HG03342 (cell line): ENCODE data around the gene RPA1.
"Not testable (repeated sequence)": the region's sequence is repeated elsewhere in the genome, so short reads cannot be mapped to it uniquely, and the experiment has no call there.

Source experiments
- ATAC-seq: cut with Tn5 transposase; IDR thresholded peaks from one replicate; pipeline ENCODE4 v1.9.1; 2021; ENCODE audit warnings: mild to moderate bottlenecking, moderate library complexity; ENCODE audit not compliant: unreplicated experiment

Gene RPA1

DNA sequence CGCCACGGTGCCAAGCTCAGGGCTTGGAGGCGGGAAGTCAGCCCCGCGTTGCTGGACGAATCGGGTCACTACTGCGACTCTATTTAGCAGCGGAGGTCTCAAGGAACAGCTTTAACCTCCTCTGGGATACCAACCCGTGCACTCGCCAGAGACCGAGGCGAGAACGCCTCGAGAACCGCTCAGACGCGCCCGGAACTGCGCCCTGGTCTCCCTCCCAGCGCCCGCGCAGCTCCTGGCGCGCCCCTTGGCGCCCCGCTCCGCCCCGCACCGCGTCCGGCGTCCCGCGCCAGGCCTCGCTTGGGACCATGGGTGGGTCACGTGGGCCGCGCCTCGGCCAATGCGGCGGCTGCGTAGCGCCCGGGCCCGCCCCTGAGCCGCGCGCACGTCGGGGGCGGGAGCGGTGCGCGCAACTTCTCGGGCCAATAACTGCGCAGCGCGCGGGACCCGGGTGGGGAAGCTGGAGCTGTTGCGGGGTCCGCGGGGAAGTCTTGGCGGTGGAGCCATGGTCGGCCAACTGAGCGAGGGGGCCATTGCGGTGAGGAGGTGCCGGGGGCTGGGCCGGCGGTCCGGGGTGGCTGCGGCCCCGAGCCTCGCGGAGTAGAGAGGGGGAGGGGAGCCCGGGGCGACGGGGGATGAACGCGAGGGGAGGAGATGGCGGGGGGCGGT, at the start of gene RPA1, which contains the start of gene SMYD4:
RPA1 (plus strand) TSS at position 414 of the 666 bp plus-strand sequence; CDS start at position 503, 89 bp downstream.
SMYD4 (minus strand) TSS at position 311 of the 666 bp plus-strand sequence. CDS start 1,908 bp downstream, outside the sequence.
- peak; percentile 75 for ATAC-seq

DNA sequence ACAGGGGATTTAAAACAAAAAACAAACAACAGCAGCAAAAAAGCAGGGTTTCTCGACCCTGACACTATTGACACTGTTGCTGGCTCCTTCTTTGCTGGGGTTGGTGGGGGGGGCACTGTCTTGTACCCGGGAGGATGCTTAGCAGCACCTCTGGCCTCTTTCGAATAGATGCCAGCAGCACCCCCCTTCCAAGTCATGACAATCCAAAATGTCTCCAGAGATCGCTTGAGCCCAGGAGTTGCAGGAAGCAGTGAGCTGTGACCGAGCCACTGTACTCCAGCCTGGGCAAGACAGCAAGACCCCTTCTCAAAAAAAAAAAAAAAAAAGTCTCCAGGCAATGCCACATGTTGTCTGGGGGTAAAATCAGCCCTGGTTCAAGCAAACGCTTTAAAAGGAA, 47.6 kb upstream of the RPA1 start:
- no peak for ATAC-seq

DNA sequence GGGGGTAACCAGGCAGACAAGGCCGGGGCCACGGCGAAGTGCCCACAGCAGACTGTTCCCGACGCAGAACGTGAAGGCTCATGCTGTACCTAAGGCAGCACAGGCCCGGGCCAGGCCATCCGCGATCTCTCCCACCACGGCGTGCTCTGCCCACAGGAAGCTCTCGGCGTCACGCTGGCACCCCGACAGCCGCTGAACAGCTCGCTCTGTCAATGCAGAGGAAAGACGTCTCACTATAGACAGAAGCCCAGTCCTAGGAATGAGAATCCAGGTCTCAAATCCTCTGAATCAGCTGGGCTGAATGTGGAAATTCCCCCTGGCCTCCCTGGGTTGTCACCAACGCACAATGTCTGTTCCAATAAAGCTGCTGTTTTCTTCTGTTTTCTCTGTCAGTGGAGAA, 46.5 kb upstream of the RPA1 start:
- ATAC-seq: no peak

DNA sequence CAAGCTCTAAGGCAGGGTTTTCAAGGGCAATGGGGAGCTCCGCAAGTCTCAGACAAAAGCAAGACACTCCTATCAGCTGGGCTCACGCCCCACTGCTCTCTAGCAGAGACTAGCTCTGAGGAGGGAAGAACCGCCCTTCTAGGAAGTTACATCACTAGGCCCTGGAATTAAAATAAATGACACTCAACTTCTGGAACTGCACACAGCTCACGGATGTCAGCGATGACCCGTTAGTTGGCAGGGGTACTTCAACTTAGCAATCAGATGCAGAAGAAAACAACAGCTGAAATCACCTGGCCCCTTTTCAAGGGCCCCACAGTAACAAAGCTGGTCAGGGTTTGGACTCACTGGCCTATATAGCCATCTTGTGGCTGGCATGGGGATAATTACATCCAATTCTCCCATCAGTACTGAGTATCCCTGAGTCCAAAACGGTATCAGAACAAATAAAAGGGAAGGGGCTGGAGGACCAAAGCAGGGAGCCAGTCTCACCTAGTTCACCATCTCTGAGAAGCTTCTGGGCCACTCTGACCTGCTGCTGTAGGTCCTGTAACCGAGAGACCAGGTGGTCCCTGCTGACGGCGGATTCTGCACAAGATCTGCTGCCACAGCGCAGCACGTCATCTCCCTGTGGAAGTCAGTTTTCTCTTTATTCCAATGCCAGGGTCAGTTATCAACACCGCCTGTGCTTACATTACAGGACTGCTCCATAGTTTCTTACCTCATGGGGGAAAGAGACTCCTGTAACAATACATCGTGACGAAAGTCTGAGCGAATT, 45.8 kb upstream of the RPA1 start:
- ATAC-seq: no peak

DNA sequence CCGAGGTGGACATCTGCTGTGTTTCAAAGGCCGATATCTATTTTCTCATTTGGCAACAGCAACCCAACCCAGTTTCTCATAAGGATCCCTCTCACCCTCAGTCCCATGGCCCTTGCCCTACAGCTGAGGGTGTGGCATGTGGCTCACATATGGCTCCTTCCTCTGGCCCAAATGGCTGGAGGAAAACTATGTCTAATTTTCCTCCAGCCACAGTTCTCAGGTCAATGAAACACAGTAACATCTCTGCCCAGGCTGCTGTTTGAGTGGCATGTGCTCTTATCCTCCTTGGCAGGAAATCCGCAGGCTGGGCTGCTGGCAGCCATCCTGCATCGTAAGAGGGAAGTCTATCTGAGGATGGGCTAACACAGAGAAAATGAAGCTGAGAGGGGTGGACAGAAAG, 43.9 kb upstream of the RPA1 start:
- ATAC-seq: no peak

DNA sequence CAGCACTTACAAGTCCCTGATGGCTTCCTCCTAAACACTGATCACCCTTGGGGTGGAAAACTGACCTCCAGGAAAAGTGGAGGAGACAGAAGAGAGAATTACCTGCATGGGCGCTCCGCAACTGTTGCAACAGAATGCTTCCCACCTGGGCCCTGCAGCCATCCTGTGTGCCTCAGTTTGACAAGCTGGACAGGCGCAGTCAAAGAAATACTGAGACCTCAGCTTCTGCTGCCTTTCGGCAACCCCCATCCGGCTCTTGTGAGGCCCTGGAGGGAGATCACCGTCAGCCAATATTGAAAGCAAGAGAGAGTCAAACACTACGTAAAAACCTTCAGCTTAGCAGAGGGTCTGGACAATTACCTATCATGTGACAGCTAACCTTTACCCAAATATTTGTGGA, 43.1 kb upstream of the RPA1 start:
- no peak for ATAC-seq

DNA sequence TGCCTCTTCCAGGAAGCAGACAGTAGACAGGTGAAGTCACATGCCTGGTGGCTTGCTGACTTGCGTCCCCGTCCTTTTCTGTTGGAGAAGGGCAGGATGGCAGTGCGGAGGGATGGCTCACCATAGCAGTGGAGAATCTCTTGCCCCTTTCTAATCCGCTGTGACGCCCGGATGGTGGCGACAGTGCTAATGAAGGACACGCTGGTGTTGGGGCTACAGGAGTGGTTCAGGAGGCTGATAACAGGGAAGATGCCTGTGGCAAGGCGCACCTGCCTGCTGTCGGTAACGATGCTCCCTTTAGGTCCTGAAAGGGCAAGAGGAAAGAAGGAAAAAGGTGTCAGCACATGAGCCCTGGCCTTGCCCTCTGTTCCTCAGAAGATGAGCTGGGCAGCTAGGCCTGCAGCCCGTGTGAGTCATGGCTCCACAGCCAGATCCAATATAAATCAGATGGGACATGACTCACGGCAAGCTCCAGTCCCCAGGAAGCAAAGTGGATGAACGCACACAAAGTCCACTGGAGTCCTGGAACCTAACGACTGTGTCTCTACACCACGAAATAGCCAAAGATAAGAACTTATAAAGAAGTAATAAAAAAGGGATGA, 42.4 kb upstream of the RPA1 start:
- ATAC-seq: no peak

DNA sequence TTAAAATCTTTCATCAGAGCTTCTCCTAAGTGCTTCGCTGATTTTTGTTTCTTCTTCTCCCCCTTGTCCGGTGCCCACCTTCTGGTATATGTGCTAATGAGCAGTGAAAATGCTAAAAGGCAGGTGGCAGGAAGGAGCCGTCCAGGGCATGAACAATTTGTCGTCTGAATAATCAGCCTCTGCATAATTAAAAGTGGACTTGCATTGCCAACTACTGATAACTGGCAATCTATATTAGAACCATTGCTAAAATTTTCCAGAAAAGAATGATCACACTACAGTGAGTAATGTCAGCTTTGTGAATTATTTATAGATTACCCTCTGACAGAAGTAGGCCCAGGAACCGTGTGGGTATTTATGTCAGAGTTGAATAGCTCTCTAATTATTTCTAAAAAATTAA, 39.9 kb upstream of the RPA1 start:
- ATAC-seq: no peak

DNA sequence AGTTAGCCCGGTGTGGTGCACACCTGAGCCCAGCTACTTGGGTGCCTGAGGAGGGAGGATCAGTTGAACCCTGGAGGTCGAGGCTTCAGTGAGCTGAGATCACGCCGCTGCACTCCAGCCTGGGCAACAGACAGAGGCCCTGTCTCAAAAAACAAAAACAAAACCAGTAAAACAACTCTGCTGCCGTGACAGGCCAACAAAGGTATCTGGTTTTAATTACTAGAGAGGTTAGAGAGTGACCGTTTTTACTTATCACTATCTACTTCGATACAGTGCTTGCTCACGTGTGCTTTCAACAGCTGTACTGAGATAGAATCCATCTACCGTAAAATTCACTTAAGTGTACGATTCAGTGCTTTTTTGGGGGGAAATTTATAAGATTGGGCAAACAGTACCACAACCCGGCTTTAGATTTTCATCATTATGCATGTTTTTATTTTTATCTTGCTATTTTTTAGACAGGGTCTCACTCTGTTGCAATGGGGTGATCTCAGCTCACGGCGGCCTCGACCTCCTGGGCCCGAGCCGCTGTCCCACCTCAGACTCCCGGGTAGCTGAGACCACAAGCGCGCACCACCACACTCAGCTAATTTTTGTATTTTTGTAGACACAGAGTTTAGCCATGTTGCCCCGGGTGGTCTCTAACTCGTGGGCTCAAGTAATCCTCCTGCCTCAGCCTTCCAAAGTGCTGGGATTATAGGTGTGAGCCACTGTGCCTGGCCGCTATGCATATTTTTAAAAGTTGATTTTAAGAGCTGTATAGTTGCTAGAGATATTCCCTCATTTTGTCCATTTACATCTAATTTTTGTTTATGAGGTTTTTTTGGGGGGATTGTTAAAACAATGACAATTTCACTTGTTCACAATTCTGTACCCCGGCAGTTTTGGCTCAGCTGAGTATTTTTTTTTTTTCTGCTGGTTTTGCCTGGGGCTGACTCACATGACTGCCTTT, 37.0 kb upstream of the RPA1 start:
- no peak for ATAC-seq

DNA sequence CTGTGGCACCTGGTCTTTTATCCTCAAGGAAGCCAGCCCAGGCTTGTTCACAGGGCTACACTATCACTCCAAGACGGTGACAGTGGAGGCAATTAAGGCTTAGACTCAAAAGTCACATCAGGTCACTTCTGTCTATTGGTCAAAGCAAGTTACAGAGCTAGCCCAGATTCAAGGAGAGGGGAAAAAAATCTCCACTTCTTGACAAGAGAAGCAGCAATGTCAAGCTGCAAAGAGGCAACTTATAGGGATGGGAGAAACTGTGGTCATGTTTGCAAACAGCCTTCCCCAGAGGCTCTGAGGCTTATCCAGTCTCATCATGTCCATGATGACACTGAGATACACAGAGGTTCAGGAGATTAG, 36.4 kb upstream of the RPA1 start:
- ATAC-seq: no peak

DNA sequence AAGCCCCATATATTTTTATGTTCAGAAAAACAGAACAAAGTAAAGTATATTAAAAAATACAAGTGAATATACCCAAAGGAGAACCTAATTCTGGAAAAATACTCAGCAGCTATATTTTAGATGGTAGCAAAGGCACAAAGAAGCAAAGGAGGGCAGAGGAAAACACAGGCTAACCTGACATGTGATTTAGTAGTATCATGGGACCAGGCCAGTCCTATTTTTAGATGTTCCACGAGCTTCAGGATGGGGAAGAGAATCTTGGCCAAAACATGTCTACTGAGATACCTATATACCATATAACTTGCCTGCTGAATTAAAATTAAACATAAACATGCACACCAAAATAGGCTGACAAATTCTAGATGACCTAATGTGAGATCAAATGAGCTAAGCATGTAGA, 33.0 kb upstream of the RPA1 start:
- no peak for ATAC-seq

DNA sequence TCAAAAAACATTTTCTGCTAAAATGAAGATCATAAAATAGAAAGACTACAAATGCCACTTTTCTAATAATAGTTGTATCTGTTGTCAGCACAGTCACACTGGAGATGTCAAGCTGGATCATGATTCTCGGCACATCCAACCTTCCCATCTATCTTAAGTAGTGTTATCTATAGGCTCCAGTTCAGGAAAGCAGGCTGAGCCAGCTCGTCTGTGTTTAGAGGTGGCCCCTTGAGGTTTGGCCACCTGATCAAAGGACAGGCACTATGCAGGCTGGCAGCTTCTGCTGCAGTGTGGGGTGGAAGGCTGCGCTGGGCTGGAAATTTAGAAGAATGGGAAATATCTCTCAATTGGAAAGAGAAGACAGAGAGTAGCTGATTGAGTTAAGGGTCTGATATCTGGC, 32.5 kb upstream of the RPA1 start:
- ATAC-seq: no peak

DNA sequence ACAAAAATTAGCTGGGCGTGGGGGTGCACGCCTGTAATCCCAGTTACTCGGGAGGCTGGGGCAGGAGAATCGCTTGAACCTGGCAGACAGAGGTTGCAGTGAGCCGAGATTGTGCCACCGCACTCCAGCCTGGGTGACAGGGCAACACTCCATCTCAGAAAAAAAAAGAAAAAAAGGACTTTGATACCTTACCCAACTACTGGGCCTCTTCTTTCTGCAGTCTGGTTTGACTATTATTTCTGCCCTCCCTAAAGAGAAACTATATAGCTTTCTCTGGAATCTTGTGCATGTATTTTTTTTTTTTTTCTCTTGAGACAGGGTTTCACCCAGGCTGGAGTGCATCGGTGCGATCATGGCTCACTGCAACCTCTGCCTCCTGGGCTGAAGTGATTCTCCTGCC, 32.0 kb upstream of the RPA1 start:
- ATAC-seq: not testable (repeated sequence)

DNA sequence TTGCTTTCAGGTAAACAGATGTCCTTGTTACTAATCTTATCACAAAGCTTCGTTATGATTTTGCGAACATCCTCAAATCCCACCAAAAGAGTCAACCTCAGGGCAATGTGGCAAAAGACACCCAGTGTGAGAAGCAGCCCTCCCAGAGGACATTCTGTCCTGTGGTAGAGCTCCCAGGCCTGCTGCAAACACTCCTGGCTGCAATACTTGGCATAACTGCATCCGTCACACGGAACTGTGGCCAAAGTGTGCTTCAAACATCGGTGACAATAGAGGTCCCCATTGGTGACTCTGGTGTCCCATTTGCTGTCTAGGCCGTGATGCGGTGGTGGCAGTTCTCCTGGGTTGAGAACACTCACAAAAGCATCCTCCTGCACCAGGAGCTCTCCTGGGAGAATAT, 29.6 kb upstream of the RPA1 start:
- ATAC-seq: no peak

DNA sequence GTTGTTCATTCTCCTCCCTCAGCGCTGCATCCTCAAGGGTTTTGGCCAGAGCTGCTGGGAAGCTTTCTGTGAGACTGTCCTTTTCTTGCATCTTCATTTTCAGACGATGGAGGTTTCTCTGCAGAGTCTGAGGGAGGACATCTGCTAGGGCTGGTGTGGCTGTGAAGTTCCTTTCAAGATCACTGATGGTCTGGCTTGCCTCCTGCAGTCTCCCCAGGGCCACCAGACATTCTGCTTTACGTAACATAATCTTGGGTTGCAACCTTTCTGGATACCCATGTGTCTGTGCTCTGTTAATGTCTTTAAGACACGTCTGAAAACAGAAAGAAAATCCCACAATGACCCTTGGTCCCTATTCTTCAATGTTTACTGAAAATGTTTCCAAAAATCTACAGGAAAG, 29.1 kb upstream of the RPA1 start:
- ATAC-seq: no peak

DNA sequence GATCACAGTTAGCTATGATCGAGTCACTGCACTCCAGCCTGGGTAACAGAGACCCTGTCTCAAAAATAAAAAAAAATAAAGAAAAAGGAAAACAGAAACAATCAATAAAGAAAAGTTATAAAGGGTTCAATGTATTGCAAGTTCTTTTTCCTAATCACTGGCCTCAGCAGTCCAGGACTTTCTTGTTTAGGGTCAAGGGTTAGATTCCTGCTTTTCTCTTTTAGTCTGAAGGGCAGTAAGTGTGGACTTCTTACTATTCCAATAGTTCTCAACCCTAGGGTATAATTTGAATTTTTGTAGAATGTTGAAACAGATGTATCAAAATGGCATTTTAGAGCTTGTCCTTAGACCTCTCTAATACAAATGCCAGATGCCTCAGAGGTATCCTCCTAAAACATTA, 27.4 kb upstream of the RPA1 start:
- ATAC-seq: no peak

DNA sequence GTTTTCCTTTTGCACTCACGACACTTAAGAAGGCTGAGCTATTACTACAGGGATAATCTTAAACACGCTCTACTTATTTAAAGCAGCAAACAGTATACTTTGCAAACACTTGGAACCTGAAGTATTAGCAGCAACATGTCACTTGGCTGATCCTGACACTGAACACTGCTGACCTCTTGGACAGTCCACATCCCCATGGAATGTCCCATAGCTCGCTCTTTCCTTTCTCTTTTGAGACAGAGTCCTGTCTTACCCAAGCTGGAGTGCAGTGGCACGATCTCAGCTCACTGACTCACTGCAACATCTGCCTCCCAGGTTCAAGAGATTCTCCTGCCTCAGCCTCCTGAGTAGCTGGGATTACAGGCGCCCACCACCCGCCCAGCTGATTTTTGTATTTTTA, 26.5 kb upstream of the RPA1 start:
- no peak for ATAC-seq

DNA sequence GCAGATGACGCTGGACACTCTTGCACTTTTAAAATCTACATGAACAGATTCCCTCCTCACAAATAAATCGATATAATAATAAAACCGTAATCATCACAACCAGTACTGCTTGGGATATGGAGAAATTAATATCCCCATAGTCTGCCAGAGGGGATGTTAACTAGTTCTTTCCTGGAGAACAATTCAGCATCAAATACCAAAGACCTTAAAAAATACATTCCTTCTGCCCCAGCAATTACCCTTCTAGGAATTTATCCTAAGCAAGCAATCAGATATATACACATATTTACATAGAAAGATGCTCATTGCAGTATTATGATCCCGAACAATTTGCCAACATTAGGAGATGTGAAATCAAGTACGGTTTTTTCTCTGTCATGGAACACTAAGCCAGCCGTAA, 21.9 kb upstream of the RPA1 start:
- ATAC-seq: no peak

DNA sequence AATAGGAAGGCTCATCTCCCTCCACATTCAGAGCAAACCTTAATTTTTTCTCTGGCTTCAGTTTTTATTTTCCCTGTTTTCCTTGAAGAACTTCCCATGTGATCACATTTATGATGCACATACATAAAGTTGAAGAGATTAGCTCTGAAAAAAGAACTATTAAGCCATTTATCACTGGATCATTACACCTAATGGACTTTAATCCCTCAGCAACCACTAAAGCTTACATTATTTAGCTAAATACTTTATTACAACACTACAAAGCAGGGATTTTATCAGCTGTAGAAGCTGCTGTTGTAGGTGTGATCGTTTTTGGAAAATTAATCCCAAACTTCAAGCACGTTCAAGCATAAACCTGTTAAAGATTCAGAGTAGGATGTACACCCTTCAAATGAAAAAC, 21.2 kb upstream of the RPA1 start:
- no peak for ATAC-seq

DNA sequence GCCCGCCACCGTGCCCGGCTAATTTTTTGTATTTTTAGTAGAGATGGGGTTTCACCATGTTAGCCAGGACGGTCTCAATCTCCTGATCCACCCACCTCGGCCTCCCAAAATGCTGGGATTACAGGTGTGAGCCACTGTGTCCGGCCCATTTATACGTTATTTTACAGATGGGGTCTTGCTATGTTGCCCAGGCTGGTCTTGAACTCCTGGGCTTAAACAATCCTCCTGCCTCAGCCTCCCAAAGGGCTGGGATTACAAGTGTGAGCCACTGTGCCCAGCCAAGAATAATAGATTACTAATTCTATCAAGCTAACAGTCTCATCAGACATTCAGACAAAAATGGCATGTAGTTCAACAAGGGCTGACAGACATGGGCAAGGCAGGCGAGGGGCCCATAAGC, 20.0 kb upstream of the RPA1 start:
- not testable (repeated sequence) for ATAC-seq

DNA sequence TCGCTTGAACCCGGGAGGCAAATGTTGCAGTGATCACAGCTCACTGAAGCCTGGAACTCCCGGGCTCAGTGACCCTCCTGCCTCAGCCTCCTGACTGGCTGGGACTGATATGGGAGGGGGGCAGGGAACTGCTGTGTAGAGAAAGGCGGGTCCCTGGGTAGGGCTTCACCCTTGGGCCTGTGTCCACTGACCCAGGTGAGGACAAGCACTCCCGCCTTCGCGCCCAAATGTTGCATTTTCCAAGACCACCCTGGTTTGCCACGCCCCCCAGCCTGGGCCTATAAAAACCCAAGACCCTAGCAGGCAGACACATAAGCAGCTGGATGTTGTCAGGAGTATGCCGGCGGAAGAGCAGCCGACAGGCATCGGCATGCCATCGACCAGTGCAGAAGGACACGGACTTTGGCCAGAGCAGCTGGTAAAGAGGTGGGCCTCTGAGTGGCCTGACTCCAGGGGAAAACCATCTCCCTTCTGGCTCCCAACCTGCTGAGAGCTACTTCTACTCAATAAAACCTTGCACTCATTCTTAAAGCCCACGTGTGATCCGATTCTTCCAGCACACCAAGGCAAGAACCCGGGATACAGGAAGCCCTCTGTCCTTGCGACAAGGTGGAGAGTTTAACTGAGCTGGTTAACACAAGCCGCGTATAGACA, 19.2 kb upstream of the RPA1 start:
- no peak for ATAC-seq
